HFFc6 (cell line): Measurements from ENCODE around the gene HIBCH. TPM values are rescaled to one million over a fixed set of nuclear protein-coding genes. Genes with fewer than 3 reads are reported as not detected.
"Not testable (repeated sequence)": the region's sequence is repeated elsewhere in the genome, so short reads cannot be mapped to it uniquely, and the experiment has no call there.

Source experiments
- DNase-seq: peaks from one replicate; pipeline ENCODE4 v3.0.0-alpha.2; 2018
- H3K27ac Mint-ChIP-seq: 2 replicates; pipeline ENCODE4 v1.8.0; 2020; ENCODE audit warnings: mild to moderate bottlenecking, mixed read lengths
- H3K27me3 Mint-ChIP-seq: 2 replicates; pipeline ENCODE4 v1.8.0; 2021; ENCODE audit warnings: mild to moderate bottlenecking, moderate library complexity, mixed read lengths; ENCODE audit not compliant: insufficient read depth
- H3K36me3 Mint-ChIP-seq: 2 replicates; pipeline ENCODE4 v1.8.0; 2021; ENCODE audit warnings: low read depth, mixed read lengths
- H3K4me1 Mint-ChIP-seq: 2 replicates; pipeline ENCODE4 v1.8.0; 2020; ENCODE audit warnings: low read depth, mixed read lengths
- H3K4me3 Mint-ChIP-seq: 2 replicates; pipeline ENCODE4 v1.8.0; 2020; ENCODE audit warnings: mild to moderate bottlenecking, moderate library complexity, mixed read lengths
- H3K9me3 Mint-ChIP-seq: 2 replicates; pipeline ENCODE4 v1.8.0; 2020; ENCODE audit warnings: mild to moderate bottlenecking, mixed read lengths
- CTCF ChIP-seq: fragments of 200-600 bp; sonication (generic); IDR thresholded peaks from 2 replicates; pipeline ENCODE4 v1.5.0; 2021; ENCODE audit warnings: antibody characterized with exemption, mild to moderate bottlenecking
- total RNA-seq, 6 experiments: library from RNA; stranded (reverse); fragmentation: NEBNext Ultra II Directional; extraction: Animal tissue kit (Norgen Biotek cat#: 25700); gene quantifications; 2 replicates in 1 of 6; 3 replicates in 5 of 6; pipeline ENCODE4 v1.2.3, GENCODE V29; 2021

HIBCH gene
- total RNA-seq, 6 experiments from 2014 or later, result 14.6 to 20.5 (median 17.2) TPM

- H3K27me3 Mint-ChIP-seq, result no peaks in the 10 kb centered on the region
- no peak for DNase-seq
- no peak for TF ChIP-seq CTCF
- H3K36me3 Mint-ChIP-seq, result no peaks in the 10 kb centered on the region
- no peaks in the 10 kb centered on the region for H3K9me3 Mint-ChIP-seq
- H3K4me3 Mint-ChIP-seq, result no peak overlapping the region
- no peak overlapping the region for H3K27ac Mint-ChIP-seq
- H3K4me1 Mint-ChIP-seq, result peaks cover 18% of the 10 kb centered on the region
Measured at GRCh38 chr2:190339394-190339793, 19.8 kb upstream of the HIBCH start.

- DNase-seq, result no peak
- Mint-ChIP-seq H3K36me3 (no peaks in the 10 kb centered on the region), H3K4me1 (peaks cover 19% of the 10 kb centered on the region), H3K4me3 (no peak overlapping the region), H3K9me3 (no peaks in the 10 kb centered on the region), H3K27me3 (no peaks in the 10 kb centered on the region), H3K27ac (no peak overlapping the region)
- TF ChIP-seq CTCF, result no peak
Measured at GRCh38 chr2:190338453-190338852, 18.8 kb upstream of the HIBCH start.

GRCh38 chr2:190336420-190336819 lies 16.8 kb upstream of the HIBCH start:
- no peaks in the 10 kb centered on the region for H3K36me3 Mint-ChIP-seq
- DNase-seq, result no peak
- no peaks in the 10 kb centered on the region for H3K9me3 Mint-ChIP-seq
- peaks cover 9% of the 10 kb centered on the region for H3K4me1 Mint-ChIP-seq
- no peak for TF ChIP-seq CTCF
- no peaks in the 10 kb centered on the region for H3K27me3 Mint-ChIP-seq
- no peak overlapping the region for H3K27ac Mint-ChIP-seq
- H3K4me3 Mint-ChIP-seq, result no peak overlapping the region

- H3K36me3 Mint-ChIP-seq, H3K27me3 Mint-ChIP-seq, DNase-seq, H3K9me3 Mint-ChIP-seq, H3K4me3 Mint-ChIP-seq, H3K27ac Mint-ChIP-seq: not testable (repeated sequence)
- peaks cover 11% of the 10 kb centered on the region for H3K4me1 Mint-ChIP-seq
Measured at GRCh38 chr2:190335584-190335983, 16.0 kb upstream of the HIBCH start.

- Mint-ChIP-seq H3K27me3 (no peaks in the 10 kb centered on the region), H3K27ac (no peak overlapping the region), H3K36me3 (no peaks in the 10 kb centered on the region), H3K4me1 (peaks cover 14% of the 10 kb centered on the region), H3K9me3 (no peaks in the 10 kb centered on the region), H3K4me3 (no peak overlapping the region)
- DNase-seq, result no peak
- no peak for TF ChIP-seq CTCF
Measured at GRCh38 chr2:190335225-190335559, 15.6 kb upstream of the HIBCH start.

- no peak overlapping the region for H3K27ac Mint-ChIP-seq
- H3K36me3 Mint-ChIP-seq, result no peaks in the 10 kb centered on the region
Measured at GRCh38 chr2:190334479-190335224, 15.0 kb upstream of the HIBCH start.

More at GRCh38 chr2:190334479-190335224, 15.0 kb upstream of the HIBCH start:
- H3K9me3 Mint-ChIP-seq, result no peaks in the 10 kb centered on the region
- TF ChIP-seq CTCF, result no peak
- no peaks in the 10 kb centered on the region for H3K27me3 Mint-ChIP-seq
- H3K4me1 Mint-ChIP-seq, result peaks cover 14% of the 10 kb centered on the region
- no peak for DNase-seq
- no peak overlapping the region for H3K4me3 Mint-ChIP-seq
